ENCODE results near the gene NEK1. TPM values are rescaled to one million over a fixed set of nuclear protein-coding genes. Genes with fewer than 3 reads are reported as not detected.
A peak's percentile ranks its signal among the peaks of the same experiment; 100 is the strongest.
"Not testable (repeated sequence)": the region's sequence is repeated elsewhere in the genome, so short reads cannot be mapped to it uniquely, and the experiment has no call there.

The NEK1 gene
- total and polyA plus RNA-seq, 2 of the 4 experiments (the other 2 are of a cell fraction): 3.3 to 3.9 TPM

DNA sequence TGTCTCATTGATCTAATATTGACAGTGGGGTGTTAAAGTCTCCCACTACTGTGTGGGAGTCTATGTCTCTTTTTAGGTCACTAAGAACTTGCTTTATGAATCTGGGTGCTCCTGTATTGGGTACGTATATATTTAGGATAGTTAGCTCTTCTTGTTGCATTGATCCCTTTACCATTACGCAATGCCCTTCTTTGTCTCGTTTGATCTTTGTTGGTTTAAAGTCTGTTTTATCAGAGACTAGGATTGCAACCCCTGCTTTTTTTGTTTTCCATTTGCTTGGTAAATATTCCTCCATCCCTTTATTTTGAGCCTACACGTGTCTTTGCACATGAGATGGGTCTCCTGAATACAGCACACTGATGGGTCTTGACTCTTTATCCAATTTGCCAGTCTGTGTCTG is 65.8 kb downstream of the NEK1 start:
- POLR2A ChIA-PET (ENCODE audit: unreplicated experiment); H3K14ac ChIP-seq (replicated peaks; ENCODE audit: low read depth, low read length); H3K9ac ChIP-seq (ENCODE audit: low read depth, low read length); H3K56ac ChIP-seq (ENCODE audit: extremely low read depth, insufficient read depth, low read length); ATAC-seq (ENCODE audit: low read depth); H3K9me1 ChIP-seq (ENCODE audit: insufficient read depth, low read length); H2BK5ac ChIP-seq (ENCODE audit: low read depth, low read length, poor library complexity, severe bottlenecking); H3K4me2 ChIP-seq (ENCODE audit: low read depth, low read length); H3K23ac ChIP-seq (ENCODE audit: low read depth, low read length); H3K9me3 ChIP-seq (ENCODE audit: control insufficient read depth, insufficient read depth, low read length); H2BK15ac ChIP-seq (ENCODE audit: low read depth, low read length); BruUV-seq (replicated peaks); DNase-seq; H3K4me1 ChIP-seq (ENCODE audit: control insufficient read depth, insufficient read depth, low read length); H4K20me1 ChIP-seq (ENCODE audit: insufficient read depth, low read length); dilution Hi-C loops (cut with HindIII; ENCODE audit: low sequenced_read_pairs, unreplicated experiment); H3K36me3 ChIP-seq (ENCODE audit: control insufficient read depth, insufficient read depth, low read length); H3K18ac ChIP-seq (ENCODE audit: low read depth, low read length); H2AK9ac ChIP-seq (replicated peaks; ENCODE audit: low read depth, low read length, poor library complexity); H3K27ac ChIP-seq (ENCODE audit: insufficient read depth, low read length); H4K8ac ChIP-seq (ENCODE audit: low read depth in 2 of 2, low read length in 2 of 2); H4K5ac ChIP-seq (ENCODE audit: low read depth, low read length); CTCF ChIA-PET; H3K4me3 ChIP-seq (ENCODE audit: insufficient read depth, low read depth, low read length); H2AK5ac ChIP-seq (ENCODE audit: low read depth, low read length); intact Hi-C loops (cut with micrococcal nuclease); H3K4ac ChIP-seq (ENCODE audit: low read depth, low read length); H4K91ac ChIP-seq (ENCODE audit: insufficient read depth, low read depth, low read length); H2BK120ac ChIP-seq (ENCODE audit: low read depth, low read length); H3K79me1 ChIP-seq (ENCODE audit: low read depth in 1 of 2, low read length in 2 of 2); H3K27me3 ChIP-seq (ENCODE audit: control insufficient read depth, insufficient read depth, low read length); H2AFZ ChIP-seq (replicated peaks; ENCODE audit: low read length, poor library complexity); in situ Hi-C loops (cut with MboI; ENCODE audit: low sequenced_read_pairs); H2BK20ac ChIP-seq (ENCODE audit: low read depth, low read length): not testable (repeated sequence)
- peak; percentile 38; the same call in 1 of the 2 replicates for TF ChIP-seq CEBPB (IDR thresholded peaks at IDR 0.05; ENCODE audit: low read depth, low read length)
- no CpG with 5 or more reads among the region's 4 CpGs for WGBS, 2 experiments (ENCODE audit: extremely low coverage in 2 of 2, insufficient read length in 1 of 2)

Measured in IMR-90 (cell line).